ENCODE measurements around the gene LANCL2. TPM values are rescaled to one million over a fixed set of nuclear protein-coding genes. Genes with fewer than 3 reads are reported as not detected.

LANCL2 gene
- total RNA-seq, 1 donor from 2014 or later = 24.1 TPM

GRCh38 chr7:55436457-55436856 lies 71.3 kb downstream of the LANCL2 start:
- Mint-ChIP-seq H3K27ac (ENCODE audit: unreplicated experiment) (no peak overlapping the region), H3K9me3 (ENCODE audit: unreplicated experiment) (peaks cover 10% of the 10 kb centered on the region), H3K27me3 (ENCODE audit: unreplicated experiment) (peaks cover 5% of the 10 kb centered on the region), H3K4me3 (ENCODE audit: unreplicated experiment) (no peak overlapping the region), H3K36me3 (ENCODE audit: unreplicated experiment) (no peaks in the 10 kb centered on the region), H3K4me1 (ENCODE audit: low read depth, unreplicated experiment) (peaks cover 11% of the 10 kb centered on the region)
- TF ChIP-seq, protein P1, sequence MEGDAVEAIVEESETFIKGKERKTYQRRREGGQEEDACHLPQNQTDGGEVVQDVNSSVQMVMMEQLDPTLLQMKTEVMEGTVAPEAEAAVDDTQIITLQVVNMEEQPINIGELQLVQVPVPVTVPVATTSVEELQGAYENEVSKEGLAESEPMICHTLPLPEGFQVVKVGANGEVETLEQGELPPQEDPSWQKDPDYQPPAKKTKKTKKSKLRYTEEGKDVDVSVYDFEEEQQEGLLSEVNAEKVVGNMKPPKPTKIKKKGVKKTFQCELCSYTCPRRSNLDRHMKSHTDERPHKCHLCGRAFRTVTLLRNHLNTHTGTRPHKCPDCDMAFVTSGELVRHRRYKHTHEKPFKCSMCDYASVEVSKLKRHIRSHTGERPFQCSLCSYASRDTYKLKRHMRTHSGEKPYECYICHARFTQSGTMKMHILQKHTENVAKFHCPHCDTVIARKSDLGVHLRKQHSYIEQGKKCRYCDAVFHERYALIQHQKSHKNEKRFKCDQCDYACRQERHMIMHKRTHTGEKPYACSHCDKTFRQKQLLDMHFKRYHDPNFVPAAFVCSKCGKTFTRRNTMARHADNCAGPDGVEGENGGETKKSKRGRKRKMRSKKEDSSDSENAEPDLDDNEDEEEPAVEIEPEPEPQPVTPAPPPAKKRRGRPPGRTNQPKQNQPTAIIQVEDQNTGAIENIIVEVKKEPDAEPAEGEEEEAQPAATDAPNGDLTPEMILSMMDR (IDR thresholded peaks at IDR 0.05; ENCODE audit: partially characterized antibody, unreplicated experiment) = no peak
- DNase-seq = no peak

- H3K4me3 Mint-ChIP-seq (ENCODE audit: unreplicated experiment) = no peak overlapping the region
- H3K4me1 Mint-ChIP-seq (ENCODE audit: low read depth, unreplicated experiment) = peaks cover 11% of the 10 kb centered on the region
- no peaks in the 10 kb centered on the region for H3K36me3 Mint-ChIP-seq (ENCODE audit: unreplicated experiment)
- no peak overlapping the region for H3K27ac Mint-ChIP-seq (ENCODE audit: unreplicated experiment)
- peaks cover 10% of the 10 kb centered on the region for H3K9me3 Mint-ChIP-seq (ENCODE audit: unreplicated experiment)
- peaks cover 5% of the 10 kb centered on the region for H3K27me3 Mint-ChIP-seq (ENCODE audit: unreplicated experiment)
- TF ChIP-seq, protein P1 (IDR thresholded peaks at IDR 0.05; ENCODE audit: partially characterized antibody, unreplicated experiment) = no peak
- DNase-seq = no peak
Measured at GRCh38 chr7:55437375-55437774, 72.2 kb downstream of the LANCL2 start.

DNA sequence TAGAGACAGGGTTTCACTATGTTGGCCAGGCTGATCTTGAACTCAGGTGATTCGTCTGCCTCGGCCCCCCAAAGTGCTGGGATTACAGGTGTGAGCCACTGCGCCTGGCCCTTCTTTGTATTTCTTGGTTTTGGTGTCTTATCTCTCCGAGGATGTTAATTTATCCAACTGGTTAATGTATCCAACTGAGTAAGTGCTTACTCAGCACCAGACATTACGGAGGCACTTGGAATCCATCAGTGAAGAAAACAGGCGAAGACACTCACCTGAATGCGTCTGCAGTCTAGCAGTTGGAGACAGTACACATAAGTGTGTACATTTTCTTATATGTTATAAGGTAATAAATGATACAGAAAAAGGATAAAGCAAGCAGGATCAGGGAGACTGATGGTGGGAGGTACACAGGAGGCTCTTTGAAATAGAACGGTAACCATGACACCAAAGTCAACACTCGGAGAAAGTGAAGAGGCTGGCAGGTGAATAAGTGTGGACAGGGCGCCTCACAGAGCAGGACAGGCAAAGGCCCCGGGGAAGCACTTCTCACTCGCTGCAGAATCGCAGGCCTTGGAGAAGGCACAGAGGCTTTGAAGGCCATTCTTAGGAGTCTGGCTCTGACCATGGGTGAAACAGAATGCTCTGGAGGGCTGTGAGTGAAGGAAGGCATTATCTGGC lies 73.1 kb downstream of the LANCL2 start:
- TF ChIP-seq, protein P1 (IDR thresholded peaks at IDR 0.05; ENCODE audit: partially characterized antibody, unreplicated experiment) = no peak
- Mint-ChIP-seq H3K4me1 (ENCODE audit: low read depth, unreplicated experiment) (peaks cover 11% of the 10 kb centered on the region), H3K4me3 (ENCODE audit: unreplicated experiment) (no peak overlapping the region), H3K27me3 (ENCODE audit: unreplicated experiment) (peaks cover 5% of the 10 kb centered on the region), H3K9me3 (ENCODE audit: unreplicated experiment) (peaks cover 10% of the 10 kb centered on the region), H3K36me3 (ENCODE audit: unreplicated experiment) (no peaks in the 10 kb centered on the region), H3K27ac (ENCODE audit: unreplicated experiment) (no peak overlapping the region)
- no peak for DNase-seq

DNA sequence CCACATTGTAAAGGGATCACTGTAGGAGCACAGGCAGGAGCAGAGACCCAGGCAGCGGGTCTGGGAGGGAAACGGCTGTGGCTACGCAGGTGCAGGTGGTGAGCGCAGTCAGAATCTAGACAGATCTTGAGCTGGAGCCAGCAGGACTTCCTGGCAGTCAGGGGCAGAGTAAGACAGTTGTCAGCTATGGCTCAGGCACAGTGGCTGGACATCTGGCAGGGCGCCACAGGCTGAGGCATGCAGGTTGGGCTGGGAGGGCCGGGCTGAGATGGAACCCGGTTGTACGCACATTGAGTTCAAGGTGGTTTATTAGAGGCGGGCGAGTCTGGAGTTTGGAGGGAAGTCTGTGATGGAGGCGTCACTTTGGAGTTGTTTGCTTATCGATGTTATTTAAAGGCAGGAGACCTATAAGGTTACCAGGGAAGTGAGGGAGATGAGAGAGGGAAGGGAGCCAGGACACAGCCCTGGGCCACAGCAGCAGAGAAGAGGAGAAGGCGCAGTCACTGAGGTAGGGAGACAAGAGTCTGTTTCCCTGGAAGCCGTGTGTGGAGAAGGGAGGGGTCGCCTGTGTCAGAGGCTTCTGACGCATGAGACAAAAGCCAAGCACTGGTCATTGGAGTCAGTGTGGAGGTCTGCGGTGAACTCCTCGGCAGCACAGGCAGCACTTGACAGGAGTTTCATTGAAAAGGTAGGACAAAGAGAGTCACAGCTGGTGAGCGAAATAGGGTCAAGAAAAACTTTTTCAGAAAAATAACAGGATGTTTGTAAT lies 73.8 kb downstream of the LANCL2 start:
- H3K4me3 Mint-ChIP-seq (ENCODE audit: unreplicated experiment) = no peak overlapping the region
- peaks cover 10% of the 10 kb centered on the region for H3K9me3 Mint-ChIP-seq (ENCODE audit: unreplicated experiment)

More for the DNA sequence above, 73.8 kb downstream of the LANCL2 start:
- Mint-ChIP-seq H3K27ac (ENCODE audit: unreplicated experiment) (peak overlapping the region; percentile 40), H3K27me3 (ENCODE audit: unreplicated experiment) (peaks cover 5% of the 10 kb centered on the region), H3K36me3 (ENCODE audit: unreplicated experiment) (no peaks in the 10 kb centered on the region), H3K4me1 (ENCODE audit: low read depth, unreplicated experiment) (peaks cover 11% of the 10 kb centered on the region)
- TF ChIP-seq, protein P1 (IDR thresholded peaks at IDR 0.05; ENCODE audit: partially characterized antibody, unreplicated experiment) = no peak
- no peak for DNase-seq
